HTR-8/SVneo (cell line): Measurements from ENCODE around the gene RNF213.

Experiments
- DNase-seq: peaks from one replicate; pipeline ENCODE4 v3.0.0; 2011; ENCODE audit warnings: low spot score, mixed read lengths; ENCODE audit not compliant: insufficient read length
- FAIRE-seq: peaks from 2 replicates; lab custom pipeline; 2011; peaks lifted over from hg19 to GRCh38; lab: Jason Lieb, UNC

Gene RNF213

GRCh38 chr17:80260791-80261158 is at the start of gene RNF213:
RNF213 (plus strand) TSS chr17:80260852; CDS start chr17:80263682, 2,830 bp downstream.
- no peak for FAIRE-seq
- peak; percentile 70 for DNase-seq

GRCh38 chr17:80212109-80212508 is 48.5 kb upstream of the RNF213 start:
- FAIRE-seq (no peak), DNase-seq (no peak)

GRCh38 chr17:80212511-80212910 is 48.1 kb upstream of the RNF213 start:
- DNase-seq, result no peak
- FAIRE-seq, result no peak

GRCh38 chr17:80212962-80213642 is 47.5 kb upstream of the RNF213 start:
- DNase-seq, result no peak
- no peak for FAIRE-seq

GRCh38 chr17:80213643-80213975 is 47.0 kb upstream of the RNF213 start:
- no peak for FAIRE-seq

GRCh38 chr17:80214012-80214877 is 46.4 kb upstream of the RNF213 start:
- DNase-seq (no peak), FAIRE-seq (no peak)

More at GRCh38 chr17:80213643-80213975, 47.0 kb upstream of the RNF213 start:
- no peak for DNase-seq

- FAIRE-seq (no peak), DNase-seq (no peak)
Measured at GRCh38 chr17:80214878-80215210, 45.8 kb upstream of the RNF213 start.

GRCh38 chr17:80216473-80217456 is 43.9 kb upstream of the RNF213 start:
- FAIRE-seq (no peak), DNase-seq (no peak)

- FAIRE-seq (peak; percentile 51), DNase-seq (no peak)
Measured at GRCh38 chr17:80217703-80218362, 42.8 kb upstream of the RNF213 start.

- FAIRE-seq, result no peak
- DNase-seq, result no peak
Measured at GRCh38 chr17:80218391-80218790, 42.3 kb upstream of the RNF213 start.

- peak; percentile 69 for DNase-seq
- peak; percentile 28 for FAIRE-seq
Measured at GRCh38 chr17:80219013-80219762, 41.5 kb upstream of the RNF213 start.

GRCh38 chr17:80219763-80220053 is 40.9 kb upstream of the RNF213 start:
- DNase-seq (no peak), FAIRE-seq (peak; percentile 75)

- DNase-seq (peak; percentile 96), FAIRE-seq (no peak)
Measured at GRCh38 chr17:80220054-80220735, 40.5 kb upstream of the RNF213 start, which contains the start of the genes SGSH and SLC26A11. SGSH (minus strand) TSS chr17:80220333; CDS start chr17:80220313, 20 bp downstream. SLC26A11 (plus strand) TSS chr17:80220427; CDS start chr17:80221561, 1,134 bp downstream.

- FAIRE-seq (no peak), DNase-seq (peak; percentile 29)
Measured at GRCh38 chr17:80220736-80221215, 39.9 kb upstream of the RNF213 start.

GRCh38 chr17:80221351-80222105 is 39.1 kb upstream of the RNF213 start:
- DNase-seq (no peak), FAIRE-seq (no peak)

- FAIRE-seq, result no peak
- no peak for DNase-seq
Measured at GRCh38 chr17:80222376-80223141, 38.1 kb upstream of the RNF213 start.

GRCh38 chr17:80223142-80223815 is 37.4 kb upstream of the RNF213 start:
- FAIRE-seq (no peak), DNase-seq (no peak)
